HepG2 (cell line): Measurements from ENCODE around the gene METTL22. TPM values are rescaled to one million over a fixed set of nuclear protein-coding genes. Genes with fewer than 3 reads are reported as not detected.

ENCODE experiments used
- ATAC-seq: fragments of 200-7000 bp; cut with Tn5 transposase; 3 replicates; pipeline ENCODE4 v1.9.1; 2020; ENCODE audit warnings: mild to moderate bottlenecking, moderate library complexity
- BruUV-seq: library from RNA; stranded (reverse); fragments of 400-500 nt; replicated peaks from 2 replicates; lab custom pipeline; 2021; lab: Mats Ljungman, UMichigan
- CTCF ChIA-PET: fragments of 300-600 bp; formaldehyde crosslinking; extraction: SDS; loops from one replicate; lab custom pipeline; 2021; ENCODE audit warnings: low total read pairs, inconsistent platforms, low intra/inter-chr PET ratio; lab: Yijun Ruan, JAX
- POLR2A ChIA-PET: fragments of 350-600 bp; sonication (Branson Sonifier 250); formaldehyde crosslinking; loops from one replicate; lab custom pipeline; 2020; ENCODE audit warnings: antibody characterized with exemption, inconsistent platforms; lab: Yijun Ruan, JAX
- DNase-seq: peaks from one replicate; pipeline ENCODE4 v3.0.0-alpha.2; 2015; ENCODE audit warnings: low spot score
- FAIRE-seq: peaks from 3 replicates; lab custom pipeline; 2011; peaks lifted over from hg19 to GRCh38; lab: Jason Lieb, UNC
- H2AFZ ChIP-seq: one replicate; pipeline ENCODE4 v1.6.1; 2011; ENCODE audit warnings: low read length, inconsistent platforms
- H3K27ac ChIP-seq: fragments of 300-600 bp; 3 replicates; pipeline ENCODE4 v1.8.0; 2011; ENCODE audit warnings: mixed run types, mild to moderate bottlenecking, mixed read lengths, low read length, inconsistent platforms; ENCODE audit not compliant: insufficient read depth; ENCODE audit errors: extremely low read length
- H3K27me3 ChIP-seq, 2 experiments: fragments of 200-600 bp in 1 of 2; 2 replicates in 1 of 2; 3 replicates in 1 of 2; pipeline versions ENCODE4 v1.6.0 to v1.8.0; 2011; ENCODE audit warnings: low read length in 2 of 2, mild to moderate bottlenecking in 2 of 2, moderate library complexity in 2 of 2, inconsistent platforms in 1 of 2; ENCODE audit not compliant: insufficient read depth in 2 of 2, control insufficient read depth in 1 of 2
- H3K36me3 ChIP-seq, 2 experiments: fragments of 200-600 bp in 1 of 2; replicated peaks in 1 of 2; 2 replicates in 1 of 2; 3 replicates in 1 of 2; pipeline versions ENCODE4 v1.5.1 to v1.8.0; 2011; ENCODE audit warnings: low read length in 2 of 2, inconsistent platforms in 1 of 2; ENCODE audit not compliant: insufficient read depth in 2 of 2, control insufficient read depth in 1 of 2
- H3K4me1 ChIP-seq: 2 replicates; pipeline ENCODE4 v1.5.1; 2012; ENCODE audit warnings: low read length, inconsistent platforms; ENCODE audit not compliant: insufficient read depth
- H3K4me2 ChIP-seq: 2 replicates; pipeline ENCODE4 v1.6.0; 2011; ENCODE audit warnings: low read depth, low read length, inconsistent platforms
- H3K4me3 ChIP-seq, 3 experiments: fragments of 200-600 bp in 1 of 3; sonication (generic), shearing (Covaris generic) in 1 of 3; replicated peaks in 1 of 3; 2 replicates each; pipeline ENCODE4 v1.5.1; 2011 to 2016; ENCODE audit warnings: low read length in 3 of 3, inconsistent platforms in 2 of 3, low read depth in 2 of 3, mild to moderate bottlenecking in 2 of 3, control low read depth in 1 of 3, mixed read lengths in 1 of 3; ENCODE audit not compliant: insufficient read depth in 1 of 3
- H3K79me2 ChIP-seq: one replicate; pipeline ENCODE4 v1.6.1; 2011; ENCODE audit warnings: low read length, inconsistent platforms; ENCODE audit not compliant: insufficient read depth
- H3K9ac ChIP-seq: 2 replicates; pipeline ENCODE4 v1.6.0; 2011; ENCODE audit warnings: mild to moderate bottlenecking, low read depth, low read length, inconsistent platforms; ENCODE audit not compliant: insufficient read depth
- H3K9me3 ChIP-seq: 2 replicates; pipeline ENCODE4 v1.5.1; 2012; ENCODE audit warnings: mild to moderate bottlenecking, low read length
- H4K20me1 ChIP-seq: 2 replicates; pipeline ENCODE4 v1.6.0; 2011; ENCODE audit warnings: inconsistent platforms, mild to moderate bottlenecking, low read length, moderate library complexity; ENCODE audit not compliant: insufficient read depth
- CBX2 ChIP-seq, 2 experiments: fragments of 200-600 bp in 1 of 2; sonication (generic); formaldehyde crosslinking in 1 of 2; IDR thresholded peaks; 2 replicates each; pipeline versions ENCODE4 v1.7.0 to v1.8.1; 2018 to 2022; ENCODE audit warnings: low read depth in 2 of 2, low read length in 1 of 2, mild to moderate bottlenecking in 1 of 2, missing genetic modification reagents in 1 of 2
- ELF3 ChIP-seq: IDR thresholded peaks from 2 replicates; pipeline ENCODE4 v1.6.1; 2016; ENCODE audit warnings: missing genetic modification reagents, missing compliant biosample characterization
- RFX3 ChIP-seq: IDR thresholded peaks from 2 replicates; pipeline ENCODE4 v1.6.1; 2016; ENCODE audit warnings: missing biosample characterization, missing genetic modification reagents
- ZNF629 ChIP-seq: sonication (generic); formaldehyde crosslinking; conservative IDR thresholded peaks from 2 replicates; pipeline ENCODE4 v1.5.0; 2020; ENCODE audit warnings: missing genetic modification reagents
- ZSCAN21 ChIP-seq: sonication (generic); formaldehyde crosslinking; IDR thresholded peaks from 2 replicates; pipeline ENCODE4 v1.8.0; 2022; ENCODE audit warnings: mild to moderate bottlenecking, missing genetic modification reagents, moderate library complexity, borderline replicate concordance
- WGBS: methylation state at CpG from one replicate; pipeline ENCODE4 v1.1.6; 2017; ENCODE audit warnings: low lambda C conversion rate; 5-methylcytosine and 5-hydroxymethylcytosine counted together
- in situ Hi-C: cut with HindIII; loops from 2 replicates; pipeline ENCODE4 v1.10.0; 2017; ENCODE audit warnings: low pct_unique_long_range_greater_than_20kb; ENCODE audit not compliant: extremely low pct_ligation_motif_present
- intact Hi-C: fragments of 100-400 bp; cut with micrococcal nuclease; formaldehyde crosslinking; loops from one replicate; pipeline ENCODE4 v1.10.0; 2022; ENCODE audit not compliant: unreplicated experiment
- polyA plus RNA-seq, 8 experiments: library from polyadenylated mRNA; depleted of rRNA in 3 of 8; stranded (reverse) in 7 of 8; unstranded in 1 of 8; fragments of >200 nt; fragmentation: Illumina TruSeq in 4 of 8; extraction: Trizol in 4 of 8; gene quantifications; 2 replicates each; pipeline versions ENCODE4 v1.2.1 to v1.2.3, GENCODE V29; 2011 to 2016; ENCODE audit warnings: low read depth in 4 of 8, missing spikeins in 1 of 8, mixed read lengths in 1 of 8; ENCODE audit not compliant: insufficient read depth in 1 of 8
- total RNA-seq, 5 experiments: library from RNA; depleted of rRNA; stranded (reverse); fragments of >200 nt; fragmentation: Illumina TruSeq; extraction: Trizol; gene quantifications; 2 replicates each; pipeline ENCODE4 v1.2.3, GENCODE V29; 2016; ENCODE audit warnings: low read depth in 1 of 5
- TF ChIP-seq, protein P1 (sequence below): sonication (generic); formaldehyde crosslinking; IDR thresholded peaks from 2 replicates; pipeline ENCODE4 v1.5.0; 2020; ENCODE audit warnings: missing genetic modification reagents

The METTL22 gene
- total and polyA plus RNA-seq, 2 of the 13 experiments (the other 11 are each of a cell fraction or from before 2014, with no cell fraction given): 36.2 to 94.8 TPM

DNA sequence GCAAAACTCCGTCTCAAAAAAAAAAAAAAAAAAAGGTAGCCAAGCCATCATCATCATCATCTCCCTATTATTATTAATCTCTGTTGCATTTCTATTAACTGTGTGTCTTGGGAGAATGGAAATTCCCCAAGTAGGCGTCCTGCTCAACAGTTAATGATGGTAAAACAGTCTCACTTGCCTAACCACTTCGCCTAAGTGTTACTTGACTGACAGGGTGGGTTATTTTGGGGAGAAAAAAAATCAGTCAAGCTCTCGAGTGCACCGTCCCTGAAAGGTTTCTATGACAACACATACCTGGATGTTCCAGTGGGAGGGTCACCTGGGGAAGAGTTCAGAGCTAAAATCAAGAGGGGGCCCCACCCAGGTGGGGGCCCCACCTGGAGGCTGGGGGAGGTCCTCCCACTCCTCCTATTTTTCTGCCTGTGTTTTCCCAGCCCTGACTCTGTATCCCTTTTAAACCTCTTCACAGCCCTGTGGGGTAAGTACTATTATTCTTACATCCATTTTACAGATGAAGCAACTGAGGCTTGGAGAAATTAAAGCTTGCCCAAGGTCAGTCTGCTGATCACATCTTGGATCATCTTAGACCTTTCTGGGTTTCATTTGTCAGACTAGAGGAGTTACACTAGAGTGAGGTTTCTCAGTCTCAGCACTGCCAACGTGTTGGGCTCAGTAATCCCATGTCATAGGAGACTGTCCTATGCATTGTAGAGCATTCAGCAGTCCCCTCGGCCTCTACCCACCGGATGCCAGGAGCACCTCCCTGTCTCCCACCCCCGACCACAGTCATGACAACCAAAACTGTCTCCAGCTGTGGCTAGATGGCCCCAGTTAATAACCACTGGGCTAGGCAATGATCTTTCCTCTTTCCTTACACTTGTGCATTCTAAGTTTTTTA lies 41.9 kb downstream of the METTL22 start:
- 77% methylated on average over 9 of the region's 9 CpGs for WGBS
- FAIRE-seq: no peak

DNA sequence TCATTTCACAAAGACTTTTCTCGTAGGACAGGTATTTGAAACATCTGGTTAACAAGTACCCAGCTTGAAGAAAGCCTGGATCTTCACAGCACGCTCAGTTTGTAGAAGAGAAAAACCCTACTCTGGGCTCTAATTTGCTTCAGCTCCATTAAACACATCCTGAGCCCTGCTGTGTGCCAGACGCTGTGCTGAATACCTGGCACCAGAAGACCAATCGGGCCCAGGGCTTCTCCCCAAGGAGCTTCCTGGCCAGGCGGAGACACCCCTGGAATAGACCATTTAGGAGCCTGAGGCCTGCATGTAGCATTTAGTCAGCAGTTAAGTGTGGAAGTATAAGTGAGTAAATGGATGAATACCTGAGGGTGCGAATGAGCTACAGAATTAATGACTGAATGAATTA lies 44.0 kb downstream of the METTL22 start:
- H3K27me3 ChIP-seq: no peaks in the 10 kb centered on the region
- 66% methylated on average over 6 of the region's 6 CpGs for WGBS
- H3K79me2 ChIP-seq: no peaks in the 10 kb centered on the region
- ChIA-PET CTCF (no interaction called here), POLR2A (interaction anchor here (0.8 to 1.9 kb wide), 5 partner anchors 8 to 131 kb away, joined by 3 to 4 read pairs (median 3); partner anchors contain the start of gene ABAT)
- TF ChIP-seq ZSCAN21 (CRISPR knock-in tag) (no peak), CBX2 (IDR thresholded peaks at IDR 0.05; ENCODE audit: low read depth, low read length) (no peak), CBX2 (CRISPR knock-in tag; IDR thresholded peaks at IDR 0.05; ENCODE audit: low read depth) (no peak), ELF3 (CRISPR knock-in tag) (no peak), RFX3 (CRISPR knock-in tag) (no peak)
- TF ChIP-seq, all 625 proteins: peak for 0
- no peak overlapping the region for H2AFZ ChIP-seq
- ATAC-seq (no peak), DNase-seq (no peak), FAIRE-seq (no peak)
- H4K20me1 ChIP-seq: no peaks in the 10 kb centered on the region
- no peak overlapping the region for H3K4me3 ChIP-seq
- H3K4me2 ChIP-seq: no peak overlapping the region
- no peaks in the 10 kb centered on the region for H3K36me3 ChIP-seq
- in situ Hi-C loops: loop anchor here (25.0 kb wide), 1 partner anchor 222 kb away; the partner anchor contains the start of gene LITAFD
- H3K9ac ChIP-seq: no peak overlapping the region
- no peaks in the 10 kb centered on the region for H3K4me1 ChIP-seq
- no peak overlapping the region for H3K27ac ChIP-seq
- intact Hi-C loops: no loop called here
- no TSS peak for BruUV-seq
- no peaks in the 10 kb centered on the region for H3K9me3 ChIP-seq

More for the DNA sequence above, 41.9 kb downstream of the METTL22 start:
- no peak overlapping the region for H2AFZ ChIP-seq
- no peaks in the 10 kb centered on the region for H3K9me3 ChIP-seq
- H3K79me2 ChIP-seq: no peaks in the 10 kb centered on the region
- no peak overlapping the region for H3K9ac ChIP-seq
- H3K27ac ChIP-seq: no peak overlapping the region
- in situ Hi-C loops (loop anchor here (25.0 kb wide), 1 partner anchor 224 kb away; the partner anchor contains the start of gene LITAFD), intact Hi-C loops (loop anchor here (5.0 kb wide), 2 partner anchors 59 to 189 kb away; no protein-coding TSS in a partner anchor)
- no peak overlapping the region for H3K4me3 ChIP-seq
- DNase-seq (no peak), ATAC-seq (no peak)
- H3K4me1 ChIP-seq: no peaks in the 10 kb centered on the region
- no peaks in the 10 kb centered on the region for H3K27me3 ChIP-seq
- BruUV-seq: no TSS peak
- peak; percentile 61 for TF ChIP-seq ZNF629 (CRISPR knock-in tag)
- TF ChIP-seq, protein P1, sequence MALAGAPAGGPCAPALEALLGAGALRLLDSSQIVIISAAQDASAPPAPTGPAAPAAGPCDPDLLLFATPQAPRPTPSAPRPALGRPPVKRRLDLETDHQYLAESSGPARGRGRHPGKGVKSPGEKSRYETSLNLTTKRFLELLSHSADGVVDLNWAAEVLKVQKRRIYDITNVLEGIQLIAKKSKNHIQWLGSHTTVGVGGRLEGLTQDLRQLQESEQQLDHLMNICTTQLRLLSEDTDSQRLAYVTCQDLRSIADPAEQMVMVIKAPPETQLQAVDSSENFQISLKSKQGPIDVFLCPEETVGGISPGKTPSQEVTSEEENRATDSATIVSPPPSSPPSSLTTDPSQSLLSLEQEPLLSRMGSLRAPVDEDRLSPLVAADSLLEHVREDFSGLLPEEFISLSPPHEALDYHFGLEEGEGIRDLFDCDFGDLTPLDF (CRISPR knock-in tag): no peak
- ChIA-PET CTCF (no interaction called here), POLR2A (no interaction called here)
- H4K20me1 ChIP-seq: no peaks in the 10 kb centered on the region
- no peak overlapping the region for H3K4me2 ChIP-seq
- H3K36me3 ChIP-seq: no peaks in the 10 kb centered on the region
